Activated CD4-positive, alpha-beta T cell treated with anti-CD3 and anti-CD28 coated beads, Interleukin-2, amount 10 ng/mL, durations not matched to agents 24 days and 14 days (primary cell): Measurements from ENCODE around the gene LYRM4. TPM values are rescaled to one million over a fixed set of nuclear protein-coding genes. Genes with fewer than 3 reads are reported as not detected.

ENCODE experiments used
- DNase-seq: peaks from one replicate; pipeline ENCODE4 v3.0.0; 2022
- H3K27ac Mint-ChIP-seq: one replicate; pipeline ENCODE4 v1.8.0; 2022; ENCODE audit warnings: mild to moderate bottlenecking, mixed read lengths
- H3K27me3 Mint-ChIP-seq: one replicate; pipeline ENCODE4 v1.8.0; 2022; ENCODE audit warnings: mixed read lengths
- H3K36me3 Mint-ChIP-seq: one replicate; pipeline ENCODE4 v1.8.0; 2022; ENCODE audit warnings: low read depth, mild to moderate bottlenecking, mixed read lengths
- H3K4me1 Mint-ChIP-seq: one replicate; pipeline ENCODE4 v1.8.0; 2021; ENCODE audit warnings: mixed read lengths
- H3K4me3 Mint-ChIP-seq: one replicate; pipeline ENCODE4 v1.8.0; 2022; ENCODE audit warnings: mild to moderate bottlenecking, moderate library complexity, mixed read lengths
- H3K9me3 Mint-ChIP-seq: one replicate; pipeline ENCODE4 v1.8.0; 2021; ENCODE audit warnings: mixed read lengths
- intact Hi-C: fragments of 100-400 bp; cut with micrococcal nuclease; formaldehyde crosslinking; loops from one replicate; pipeline ENCODE4 v1.15.1; 2023
- total RNA-seq: library from RNA; stranded (reverse); gene quantifications from 2 replicates; pipeline ENCODE4 v1.2.3, GENCODE V29; 2022

Gene LYRM4
- total RNA-seq, 1 donor from 2014 or later, result 49.4 TPM

- H3K9me3 Mint-ChIP-seq, result no peaks in the 10 kb centered on the region
- no peak for DNase-seq
Measured at GRCh38 chr6:5096482-5096881, 164.3 kb downstream of the LYRM4 start.

GRCh38 chr6:5095236-5095635, 165.5 kb downstream of the LYRM4 start:
- Mint-ChIP-seq H3K4me3 (no peak overlapping the region), H3K36me3 (no peaks in the 10 kb centered on the region), H3K4me1 (no peaks in the 10 kb centered on the region), H3K27ac (no peak overlapping the region), H3K27me3 (peaks cover 23% of the 10 kb centered on the region), H3K9me3 (no peaks in the 10 kb centered on the region)
- intact Hi-C loops, result no loop called here
- no peak for DNase-seq

More at GRCh38 chr6:5096482-5096881, 164.3 kb downstream of the LYRM4 start:
- H3K36me3 Mint-ChIP-seq, result no peaks in the 10 kb centered on the region
- H3K27ac Mint-ChIP-seq, result no peak overlapping the region
- H3K27me3 Mint-ChIP-seq, result peaks cover 12% of the 10 kb centered on the region
- H3K4me1 Mint-ChIP-seq, result no peaks in the 10 kb centered on the region
- no peak overlapping the region for H3K4me3 Mint-ChIP-seq
- intact Hi-C loops, result no loop called here

DNA sequence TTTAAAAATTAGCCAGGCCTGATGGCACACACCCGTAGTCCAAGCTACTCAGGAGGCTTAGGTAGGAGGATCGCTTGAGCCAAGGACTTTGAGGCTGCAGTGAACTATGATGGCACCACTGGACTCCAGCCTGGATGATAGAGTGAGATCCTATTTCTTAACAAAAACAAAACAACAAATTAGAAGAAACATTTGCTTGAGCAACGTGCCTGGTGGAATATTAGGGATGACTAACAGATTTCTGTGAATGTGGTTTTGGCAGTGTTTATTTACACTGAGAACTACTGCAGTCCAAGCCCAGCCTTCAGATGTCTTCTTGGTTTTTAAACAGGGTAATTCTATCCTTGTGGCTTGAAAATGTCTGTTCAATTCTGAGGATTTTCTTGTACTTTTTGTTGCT, 166.4 kb downstream of the LYRM4 start:
- H3K9me3 Mint-ChIP-seq, result no peaks in the 10 kb centered on the region
- H3K4me3 Mint-ChIP-seq, result no peak overlapping the region
- no peaks in the 10 kb centered on the region for H3K4me1 Mint-ChIP-seq
- H3K36me3 Mint-ChIP-seq, result no peaks in the 10 kb centered on the region
- intact Hi-C loops, result no loop called here
- DNase-seq, result no peak
- no peak overlapping the region for H3K27ac Mint-ChIP-seq
- H3K27me3 Mint-ChIP-seq, result peaks cover 29% of the 10 kb centered on the region

DNA sequence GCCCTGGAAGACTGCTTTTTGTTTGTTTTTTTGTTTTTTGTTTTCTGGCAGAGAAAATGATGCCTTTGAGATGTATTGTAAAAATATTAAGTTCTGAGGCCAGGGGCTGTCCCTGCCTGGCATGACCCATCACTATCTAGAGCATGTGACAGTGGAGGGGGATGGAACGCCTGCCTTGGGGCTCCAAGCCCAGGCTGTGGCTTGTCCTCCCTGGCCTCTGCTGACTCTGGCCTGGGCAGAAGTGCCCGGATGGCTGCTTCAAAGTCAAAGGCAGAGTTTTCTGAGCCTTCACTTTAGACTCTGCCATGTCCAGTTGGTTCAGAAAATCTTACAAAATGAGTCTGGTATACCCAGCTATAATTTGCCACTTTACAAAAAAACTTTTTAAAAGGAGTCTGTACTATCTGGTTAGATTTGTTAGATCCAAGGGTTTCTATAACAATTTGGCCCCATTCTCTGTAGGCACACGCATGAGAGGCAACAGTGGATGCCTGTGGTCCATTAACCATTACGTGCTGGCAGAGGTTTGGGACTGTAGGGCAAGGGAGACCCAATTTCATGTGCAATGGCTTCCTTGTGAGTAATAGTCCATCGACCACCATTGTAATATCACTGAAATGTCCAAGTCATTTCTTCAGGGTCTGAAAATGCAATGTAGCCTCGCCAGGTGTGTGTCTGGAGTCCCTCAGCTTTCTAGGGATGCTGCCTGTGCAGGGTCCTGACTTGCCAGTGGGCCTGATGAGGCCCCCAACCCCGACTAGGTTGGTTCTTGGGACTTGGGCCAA, 167.3 kb downstream of the LYRM4 start:
- H3K4me1 Mint-ChIP-seq, result no peaks in the 10 kb centered on the region
- intact Hi-C loops, result no loop called here
- no peaks in the 10 kb centered on the region for H3K36me3 Mint-ChIP-seq
- H3K27ac Mint-ChIP-seq, result no peak overlapping the region
- peaks cover 32% of the 10 kb centered on the region for H3K27me3 Mint-ChIP-seq
- H3K4me3 Mint-ChIP-seq, result no peak overlapping the region
- no peak for DNase-seq
- H3K9me3 Mint-ChIP-seq, result no peaks in the 10 kb centered on the region

DNA sequence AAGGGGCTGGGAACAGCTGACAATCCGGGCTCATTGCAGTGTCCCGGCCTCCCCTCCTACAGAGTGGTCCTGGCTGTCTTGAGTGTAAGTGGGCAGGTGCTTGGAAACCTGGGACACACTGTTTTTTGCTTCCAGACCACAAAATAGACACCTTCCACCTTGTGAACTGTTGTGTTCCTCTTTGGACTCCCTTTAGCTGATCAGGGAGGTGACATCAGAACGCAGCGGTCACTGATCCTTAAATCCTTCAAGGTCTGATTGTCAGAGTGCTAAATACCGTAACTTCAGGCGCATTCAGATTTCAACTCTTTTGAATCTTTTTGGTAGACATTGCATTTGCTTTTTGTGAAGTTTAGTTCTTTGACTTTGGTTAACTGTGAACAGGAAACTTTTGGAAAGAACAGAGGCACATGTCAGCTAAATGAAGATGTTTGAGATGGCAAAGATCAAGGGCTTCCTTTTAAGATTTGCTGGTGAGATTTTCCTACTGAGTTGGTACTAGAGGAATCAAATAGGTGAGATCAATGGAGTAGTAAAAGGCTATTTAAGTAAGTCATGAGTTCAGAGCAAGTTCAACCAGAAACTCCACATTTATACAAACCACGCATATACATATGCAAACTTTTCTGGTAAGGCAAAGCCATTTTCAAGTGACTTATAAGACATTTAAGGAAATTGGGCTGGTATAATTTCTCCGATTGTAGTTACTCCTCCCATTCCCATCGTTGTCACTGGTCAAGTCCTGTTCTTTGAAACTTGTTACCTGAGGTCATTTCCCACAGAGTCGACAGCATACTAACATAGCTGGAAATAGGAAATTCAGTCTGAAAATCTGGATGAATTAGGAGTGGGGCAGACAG, 169.3 kb downstream of the LYRM4 start:
- intact Hi-C loops, result no loop called here
- Mint-ChIP-seq H3K4me1 (peaks cover under 1% of the 10 kb centered on the region), H3K27me3 (peaks cover 45% of the 10 kb centered on the region), H3K27ac (no peak overlapping the region), H3K4me3 (no peak overlapping the region), H3K36me3 (no peaks in the 10 kb centered on the region), H3K9me3 (no peaks in the 10 kb centered on the region)
- no peak for DNase-seq

DNA sequence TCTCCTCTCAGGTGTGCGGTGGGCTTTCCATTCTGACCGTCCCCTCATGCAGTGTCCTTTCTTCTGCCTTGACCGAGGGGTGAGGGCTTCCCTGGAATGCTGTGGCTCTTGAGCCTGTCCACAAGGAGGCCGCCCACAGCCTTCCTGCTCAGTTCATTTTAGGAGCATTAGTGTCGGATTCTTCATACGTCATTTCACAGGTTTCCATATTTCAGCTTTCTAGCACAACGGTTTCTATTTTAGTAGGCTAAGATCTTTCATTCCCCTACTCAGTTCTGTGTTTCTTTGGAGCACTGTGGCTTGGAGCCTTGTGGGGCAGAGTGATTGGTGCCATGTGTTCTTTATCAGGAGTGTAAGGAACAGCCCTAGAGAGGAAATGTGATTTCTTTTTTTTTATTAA, 170.1 kb downstream of the LYRM4 start:
- Mint-ChIP-seq H3K36me3 (no peaks in the 10 kb centered on the region), H3K4me3 (no peak overlapping the region), H3K9me3 (no peaks in the 10 kb centered on the region), H3K4me1 (peaks cover 3% of the 10 kb centered on the region), H3K27ac (no peak overlapping the region), H3K27me3 (peaks cover 49% of the 10 kb centered on the region)
- no peak for DNase-seq
- intact Hi-C loops, result no loop called here

- intact Hi-C loops, result loop anchor here (10.0 kb wide), 1 partner anchor 915 kb away; the partner anchor contains the start of gene NRN1
- Mint-ChIP-seq H3K27ac (no peak overlapping the region), H3K4me1 (peaks cover 4% of the 10 kb centered on the region), H3K36me3 (no peaks in the 10 kb centered on the region), H3K4me3 (no peak overlapping the region), H3K9me3 (no peaks in the 10 kb centered on the region), H3K27me3 (peaks cover 50% of the 10 kb centered on the region)
- no peak for DNase-seq
Measured at GRCh38 chr6:5089481-5090438, 171.0 kb downstream of the LYRM4 start.

- no peak for DNase-seq
- Mint-ChIP-seq H3K4me3 (no peak overlapping the region), H3K4me1 (peaks cover 5% of the 10 kb centered on the region), H3K27ac (no peak overlapping the region), H3K9me3 (no peaks in the 10 kb centered on the region), H3K36me3 (no peaks in the 10 kb centered on the region), H3K27me3 (peaks cover 55% of the 10 kb centered on the region)
- intact Hi-C loops, result loop anchor here (10.0 kb wide), 1 partner anchor 916 kb away; the partner anchor contains the start of gene NRN1
Measured at GRCh38 chr6:5088780-5089179, 172.0 kb downstream of the LYRM4 start.

DNA sequence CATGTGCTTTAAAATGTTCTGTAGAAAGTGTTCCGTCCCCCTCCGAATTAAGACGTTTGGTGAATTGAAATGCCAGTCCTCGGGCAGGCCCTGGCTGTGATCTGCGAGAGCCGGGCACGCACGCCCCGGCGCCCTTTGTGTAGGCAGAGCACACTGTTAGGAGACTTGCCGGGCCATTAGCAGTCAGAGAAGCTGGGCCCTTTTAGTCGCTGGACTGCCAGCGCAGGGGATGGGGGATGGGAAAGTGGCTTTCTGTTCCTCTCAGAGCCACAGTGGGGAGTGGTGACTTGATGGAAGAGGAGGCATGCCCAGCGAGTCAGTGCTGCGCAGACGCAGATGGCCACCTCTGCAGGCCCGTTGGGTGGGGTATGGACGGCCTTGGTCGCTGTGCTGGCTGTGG, 173.4 kb downstream of the LYRM4 start:
- intact Hi-C loops, result loop anchor here (10.0 kb wide), 1 partner anchor 917 kb away; the partner anchor contains the start of gene NRN1
- Mint-ChIP-seq H3K27ac (no peak overlapping the region), H3K4me3 (peak overlapping the region; percentile 8), H3K4me1 (peaks cover 5% of the 10 kb centered on the region), H3K9me3 (no peaks in the 10 kb centered on the region), H3K36me3 (no peaks in the 10 kb centered on the region), H3K27me3 (peaks cover 60% of the 10 kb centered on the region)
- DNase-seq, result no peak

DNA sequence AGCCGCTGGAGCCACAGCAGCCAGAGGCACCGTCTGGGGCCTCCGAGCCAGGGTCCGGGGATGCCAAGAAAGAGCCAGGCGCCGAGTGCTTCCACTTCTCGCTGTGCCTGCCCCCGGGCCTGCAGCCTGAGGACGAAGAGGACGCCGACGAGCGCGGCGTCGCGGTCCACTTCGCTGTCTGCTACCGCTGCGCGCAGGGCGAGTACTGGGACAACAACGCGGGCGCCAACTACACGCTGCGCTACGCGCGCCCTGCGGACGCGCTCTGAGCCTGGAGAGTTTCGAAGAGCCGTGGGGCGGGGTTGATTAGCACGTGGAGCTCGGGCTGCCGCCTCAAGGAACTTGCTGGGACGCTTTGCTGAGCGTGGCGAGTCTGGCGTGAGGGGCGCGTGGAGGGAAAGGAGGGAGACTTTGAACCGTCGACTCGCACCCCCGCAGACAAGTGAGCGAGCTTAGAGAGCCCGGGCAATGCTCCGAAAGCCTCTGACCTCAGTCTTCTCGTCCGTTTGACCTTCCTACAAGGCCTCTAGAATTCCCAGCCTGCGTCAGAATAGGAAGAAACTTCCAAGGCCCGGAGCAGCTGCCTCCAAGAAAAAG, 174.4 kb downstream of the LYRM4 start:
- Mint-ChIP-seq H3K36me3 (no peaks in the 10 kb centered on the region), H3K4me1 (peaks cover 5% of the 10 kb centered on the region), H3K27me3 (peaks cover 58% of the 10 kb centered on the region), H3K9me3 (no peaks in the 10 kb centered on the region), H3K4me3 (peak overlapping the region; percentile 8), H3K27ac (no peak overlapping the region)
- intact Hi-C loops, result loop anchor here (10.0 kb wide), 1 partner anchor 918 kb away; the partner anchor contains the start of gene NRN1
- DNase-seq, result no peak

- H3K4me3 Mint-ChIP-seq, result peak overlapping the region; percentile 37
- peaks cover 5% of the 10 kb centered on the region for H3K4me1 Mint-ChIP-seq
- H3K27ac Mint-ChIP-seq, result no peak overlapping the region
- DNase-seq, result peak; percentile 61
- H3K9me3 Mint-ChIP-seq, result no peaks in the 10 kb centered on the region
- intact Hi-C loops, result loop anchor here (10.0 kb wide), 1 partner anchor 919 kb away; the partner anchor contains the start of gene NRN1
- H3K36me3 Mint-ChIP-seq, result no peaks in the 10 kb centered on the region
- H3K27me3 Mint-ChIP-seq, result peaks cover 57% of the 10 kb centered on the region
Measured at GRCh38 chr6:5085648-5086293, 175.0 kb downstream of the LYRM4 start.

DNA sequence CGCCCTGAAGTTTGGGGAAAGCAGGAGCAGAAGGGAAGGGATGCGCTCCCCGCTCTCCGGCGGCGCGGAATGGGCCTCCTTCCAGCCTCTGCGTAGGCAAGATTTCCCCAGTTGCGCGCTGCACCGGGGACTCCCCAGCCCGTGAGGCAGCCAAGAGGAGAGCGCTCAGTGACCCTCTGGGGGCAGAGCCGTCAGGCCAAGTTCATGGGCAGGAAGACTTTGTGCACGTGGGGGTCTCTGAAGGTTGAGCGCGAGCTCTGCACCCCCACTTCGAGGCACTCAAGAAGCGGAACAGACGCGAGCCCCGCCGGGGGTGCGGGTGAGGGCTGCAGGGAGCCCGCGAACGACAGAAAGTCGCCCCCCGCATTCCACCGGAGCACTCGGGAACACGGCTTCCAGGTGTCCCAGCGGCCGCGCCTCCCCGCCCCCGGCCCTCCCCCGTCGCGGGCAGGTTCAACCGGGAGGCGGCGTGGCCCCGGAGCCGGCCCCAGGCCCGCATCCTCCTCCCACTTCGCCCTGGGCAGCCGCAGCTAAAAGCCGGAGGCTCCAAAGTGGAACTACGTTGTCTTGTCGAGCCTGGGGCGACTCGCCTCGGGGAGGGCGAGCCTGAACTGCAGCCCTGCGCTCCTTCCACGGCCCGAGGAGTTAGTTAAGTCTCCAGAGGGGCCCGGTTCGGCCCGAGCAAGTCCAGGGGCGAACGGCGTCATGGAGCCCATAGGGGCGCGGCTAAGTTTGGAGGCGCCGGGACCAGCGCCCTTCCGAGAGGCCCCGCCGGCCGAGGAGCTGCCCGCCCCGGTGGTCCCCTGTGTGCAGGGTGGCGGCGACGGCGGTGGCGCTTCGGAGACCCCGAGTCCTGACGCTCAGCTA, 175.7 kb downstream of the LYRM4 start, which contains the start of gene PPP1R3G:
TSS of gene PPP1R3G (plus strand) at position 561 of the 867 bp plus-strand sequence. CDS start at position 706, 145 bp downstream.
- H3K36me3 Mint-ChIP-seq, result no peaks in the 10 kb centered on the region
- peaks cover 55% of the 10 kb centered on the region for H3K27me3 Mint-ChIP-seq
- DNase-seq, result peak; percentile 74
- peaks cover 5% of the 10 kb centered on the region for H3K4me1 Mint-ChIP-seq
- intact Hi-C loops, result loop anchor here (10.0 kb wide), 1 partner anchor 920 kb away; the partner anchor contains the start of gene NRN1
- no peaks in the 10 kb centered on the region for H3K9me3 Mint-ChIP-seq
- H3K27ac Mint-ChIP-seq, result no peak within 1 kb of the TSS
- H3K4me3 Mint-ChIP-seq, result peak within 1 kb of the TSS; percentile 85
